DMS79 treated with DMSO at 0.1 percent for 48 hours (cell line): ENCODE measurements around the gene EFEMP2.
A peak's percentile ranks its signal among the peaks of the same experiment; 100 is the strongest.

Experiments
- DNase-seq: peaks from one replicate; lab custom pipeline; 2025; lab: John Stamatoyannopoulos, UW

The EFEMP2 gene

GRCh38 chr11:65872586-65873317 is at the start of gene EFEMP2:
Gene EFEMP2 (minus strand): TSS chr11:65872800. CDS start chr11:65872354, 446 bp downstream.
- no peak for DNase-seq

DNA sequence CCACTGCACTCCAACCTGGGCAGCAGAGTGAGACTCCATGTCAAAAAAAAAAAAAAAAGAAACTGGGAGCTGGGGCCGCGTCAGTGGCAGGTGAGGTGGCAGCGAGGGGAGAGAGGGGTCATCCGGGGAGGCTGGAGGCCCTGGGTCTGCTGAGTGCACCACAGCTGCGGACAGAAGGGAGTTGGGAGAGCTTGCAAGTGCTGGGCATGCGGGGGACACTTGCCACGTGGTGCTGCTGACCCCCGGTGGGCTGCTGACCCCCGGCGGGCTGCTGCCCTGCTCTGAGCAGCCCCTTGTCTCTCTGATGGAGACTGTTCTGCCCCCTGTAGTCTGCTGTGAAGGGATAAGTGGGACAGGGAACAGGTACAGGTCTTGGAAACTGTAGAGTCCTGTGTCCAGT is 49.3 kb upstream of the EFEMP2 start:
- no peak for DNase-seq

GRCh38 chr11:65921033-65921555 is 48.5 kb upstream of the EFEMP2 start:
- DNase-seq: no peak

- DNase-seq: no peak
Observed at GRCh38 chr11:65920372-65920802, 47.8 kb upstream of the EFEMP2 start.

GRCh38 chr11:65919573-65920371 is 47.2 kb upstream of the EFEMP2 start:
- DNase-seq: peak; percentile 18

DNA sequence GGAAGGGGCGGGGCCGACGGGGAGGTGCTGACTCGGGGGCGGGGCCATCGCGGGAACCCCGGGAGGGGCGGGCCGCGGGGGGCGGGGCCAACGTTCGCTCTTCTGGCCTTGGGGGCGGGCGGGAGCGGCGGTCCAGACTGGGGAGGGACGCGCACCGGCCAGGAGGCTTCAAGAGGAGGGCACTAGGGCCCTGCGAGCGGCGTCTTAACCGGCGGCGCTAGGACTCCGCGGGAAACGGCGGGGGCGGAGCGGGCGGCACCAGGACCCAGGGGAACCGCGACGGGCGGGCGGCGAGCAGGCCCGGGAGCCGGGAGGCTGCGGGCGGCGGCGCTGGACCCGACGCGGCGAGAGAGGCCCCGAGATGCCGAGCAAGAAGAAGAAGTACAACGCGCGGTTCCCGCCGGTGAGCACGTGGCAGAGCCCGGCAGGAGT is 46.6 kb upstream of the EFEMP2 start, which contains the start of gene DRAP1:
Gene DRAP1 (plus strand): TSS at position 286 of the 432 bp plus-strand sequence. CDS start 76 bp downstream, at position 362.
- peak; percentile 93 for DNase-seq

GRCh38 chr11:65918211-65919140 is 45.9 kb upstream of the EFEMP2 start, which contains the start of gene C11orf68:
Gene C11orf68 (minus strand): TSS chr11:65919062. CDS start chr11:65919031, 31 bp downstream.
- DNase-seq: peak; percentile 6

DNA sequence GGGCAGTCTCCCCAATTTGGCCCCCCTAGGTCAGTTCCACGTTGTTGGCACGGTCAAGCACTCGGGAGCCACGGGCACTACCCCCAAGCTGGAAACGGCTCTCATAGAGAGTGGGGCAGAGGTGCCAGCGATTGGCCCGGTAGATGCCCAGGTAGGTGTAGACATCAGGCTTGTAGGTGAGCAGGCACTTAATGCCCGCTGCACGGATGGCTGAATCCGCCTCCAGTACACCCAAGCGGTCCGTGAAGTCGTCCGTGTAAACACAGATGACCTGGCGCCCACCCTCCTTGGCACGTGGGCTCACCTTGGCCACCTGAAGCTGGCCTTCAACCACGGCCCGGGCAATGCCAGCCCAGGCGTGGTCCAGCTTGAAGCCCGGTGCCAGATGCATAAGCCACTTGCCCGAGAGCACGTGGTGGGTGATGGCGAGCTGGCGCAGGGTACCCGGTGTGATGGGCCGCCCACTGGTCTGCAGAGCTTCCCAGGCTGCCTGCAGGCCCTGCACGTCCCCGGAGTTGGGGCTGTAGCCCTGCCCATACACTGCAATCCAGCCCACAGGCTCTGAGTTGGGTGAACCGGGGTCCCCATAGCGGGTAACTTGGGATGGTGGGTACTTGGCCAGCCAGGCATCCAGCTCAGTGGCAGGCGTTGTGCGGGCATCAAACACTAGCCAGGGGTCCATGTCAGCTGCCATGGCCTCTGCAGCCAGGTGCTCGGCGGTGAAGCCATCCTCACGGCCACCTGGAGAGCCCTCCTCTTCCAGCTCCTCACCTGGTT is 45.0 kb upstream of the EFEMP2 start:
- no peak for DNase-seq

- no peak for DNase-seq
Observed at GRCh38 chr11:65917077-65917433, 44.5 kb upstream of the EFEMP2 start.

DNA sequence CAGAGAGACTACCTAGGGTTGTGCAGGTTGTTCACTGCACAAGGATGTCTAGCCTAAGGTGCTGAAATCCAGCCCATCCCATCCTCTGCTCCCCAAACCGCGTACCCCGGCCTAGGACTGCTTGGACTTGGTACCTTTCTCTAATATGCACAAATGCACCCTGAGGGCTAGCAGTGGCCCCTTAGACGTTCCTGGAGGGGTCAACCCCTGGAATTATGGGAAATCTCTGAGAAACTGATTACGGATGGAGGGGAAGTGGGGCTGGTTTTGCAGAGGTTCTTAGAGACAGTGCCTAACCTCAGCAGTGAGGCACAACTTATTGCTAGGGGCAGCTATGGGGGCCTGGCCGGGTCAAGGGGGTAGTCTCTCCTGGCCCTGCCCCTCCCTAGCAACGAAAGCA is 43.8 kb upstream of the EFEMP2 start:
- no peak for DNase-seq

DNA sequence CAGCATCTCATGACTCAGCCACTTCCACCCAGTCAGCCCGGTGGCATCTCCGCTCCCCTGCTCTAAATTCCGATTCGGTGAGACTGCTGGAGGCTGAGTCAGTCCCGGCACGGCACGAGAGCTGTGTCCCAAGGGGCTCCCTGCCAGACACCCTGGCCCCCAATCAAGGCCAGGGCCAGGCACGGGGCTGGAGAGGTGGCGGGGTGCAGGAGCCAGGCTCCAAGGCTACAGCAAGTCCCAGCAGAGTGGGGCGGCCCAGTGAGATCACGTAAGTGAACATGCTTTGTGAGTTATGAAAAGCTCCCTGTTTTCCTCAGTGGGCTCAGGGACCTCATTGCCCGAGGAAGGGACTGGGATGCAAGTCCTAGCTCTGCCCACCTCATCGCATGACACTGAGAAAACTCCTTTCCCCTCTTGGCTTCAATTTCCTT is 43.2 kb upstream of the EFEMP2 start:
- no peak for DNase-seq

- no peak for DNase-seq
Observed at GRCh38 chr11:65915101-65915820, 42.7 kb upstream of the EFEMP2 start.

DNA sequence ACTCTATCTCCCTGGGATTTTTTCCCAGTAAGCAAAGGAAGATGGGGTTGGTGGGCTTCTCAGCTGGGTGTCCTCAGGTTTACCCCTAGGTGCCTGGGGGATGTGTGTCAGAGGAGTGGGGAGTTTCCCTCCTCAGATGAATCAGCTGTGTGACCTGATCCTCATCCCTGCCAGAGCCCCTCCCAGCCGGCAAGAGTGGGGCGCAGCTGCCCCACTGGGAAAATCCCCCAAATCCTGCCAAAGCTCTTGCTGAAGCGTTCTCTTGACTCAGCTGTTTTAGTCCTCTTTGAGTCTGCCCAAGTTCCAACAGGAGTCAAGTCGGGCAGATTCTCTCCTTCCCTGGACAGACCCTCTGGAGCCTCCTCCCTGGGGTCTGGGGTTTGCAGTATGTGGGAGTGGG is 40.2 kb upstream of the EFEMP2 start:
- no peak for DNase-seq

DNA sequence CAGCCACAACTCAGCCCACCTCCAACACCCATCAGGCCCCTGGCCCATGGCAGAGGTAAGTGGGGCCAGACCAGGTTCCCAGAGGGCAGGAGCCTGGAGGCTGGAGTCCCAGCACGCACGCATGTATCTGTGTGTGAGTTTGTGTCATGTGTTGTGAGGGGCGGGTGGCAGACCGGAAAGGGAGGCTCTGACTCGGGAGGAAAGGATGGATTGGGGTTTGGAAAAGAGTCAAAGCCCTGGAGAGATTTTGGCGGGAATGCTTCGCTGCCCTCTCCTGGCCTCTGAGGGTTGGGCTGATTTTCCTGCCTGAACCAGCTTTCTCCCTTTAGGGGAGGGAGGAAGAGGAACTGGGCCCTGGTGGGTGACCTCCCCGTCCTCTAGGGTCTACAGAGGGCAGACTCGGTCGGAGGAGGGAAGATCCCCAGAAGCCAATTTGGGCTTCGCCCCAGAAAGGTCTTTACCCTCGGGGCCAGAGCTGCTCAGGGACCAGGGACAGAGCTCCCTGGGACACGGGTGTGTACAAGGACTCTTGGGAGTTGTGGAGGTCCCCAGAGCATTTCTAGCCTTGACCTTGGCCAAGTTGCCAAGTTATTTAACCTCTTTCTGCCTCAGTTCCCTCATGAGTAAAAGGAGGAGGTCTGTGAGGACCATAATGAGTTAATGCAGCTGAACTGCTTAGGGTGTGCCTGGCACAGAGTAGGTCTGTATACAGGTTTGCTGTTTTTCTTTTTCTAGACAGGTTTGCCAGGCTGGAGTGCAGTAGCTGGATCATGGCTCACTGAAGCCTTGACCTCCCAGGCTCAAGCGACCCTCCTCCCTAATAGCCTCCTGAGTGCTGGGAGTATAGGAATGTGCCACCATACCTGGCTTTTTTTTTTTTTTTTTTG is 39.3 kb upstream of the EFEMP2 start:
- DNase-seq: peak; percentile 10

GRCh38 chr11:65907878-65908277 is 35.3 kb upstream of the EFEMP2 start:
- DNase-seq: no peak

- DNase-seq: no peak
Observed at GRCh38 chr11:65906602-65907001, 34.0 kb upstream of the EFEMP2 start.

DNA sequence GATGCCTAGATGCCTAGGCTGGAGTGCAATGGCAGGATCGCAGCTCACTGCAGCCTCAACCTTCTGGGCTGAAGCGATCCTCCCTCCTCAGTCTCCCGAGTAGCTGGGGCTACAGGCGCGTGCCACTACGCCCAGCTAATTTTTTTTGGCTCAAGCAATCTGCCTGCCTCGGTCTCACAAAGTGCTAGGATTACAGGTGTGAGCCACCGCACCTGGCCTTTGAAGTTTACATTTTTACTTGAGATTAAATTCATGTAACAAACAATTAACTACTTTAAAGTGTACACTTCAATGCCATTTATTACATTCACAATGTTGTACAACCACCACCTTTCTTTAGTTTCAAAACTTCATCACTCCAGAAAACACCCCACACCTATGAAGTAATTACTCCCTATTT is 31.1 kb upstream of the EFEMP2 start:
- no peak for DNase-seq

- no peak for DNase-seq
Observed at GRCh38 chr11:65903068-65903481, 30.5 kb upstream of the EFEMP2 start.

GRCh38 chr11:65900899-65901180 is 28.2 kb upstream of the EFEMP2 start:
- no peak for DNase-seq
